H1 (cell line): ENCODE data around the gene YIPF3. TPM values are rescaled to one million over a fixed set of nuclear protein-coding genes. Genes with fewer than 3 reads are reported as not detected.

Experiments
- CTCF ChIA-PET: fragments of 300-600 bp; sonication (Branson Sonifier 250); formaldehyde crosslinking; loops from one replicate; lab custom pipeline; 2021; ENCODE audit not compliant: partially characterized antibody; lab: Charles Lee
- POLR2A ChIA-PET: fragments of 300-600 bp; sonication (Branson Sonifier 250); formaldehyde crosslinking; loops from one replicate; lab custom pipeline; 2021; ENCODE audit warnings: inconsistent platforms; ENCODE audit not compliant: partially characterized antibody; lab: Charles Lee
- DNase-seq, 2 experiments: peaks; one replicate each; pipeline versions ENCODE4 v3.0.0 to v3.0.0-alpha.2; 2010 to 2022; ENCODE audit warnings: low spot score in 2 of 2, low read depth in 1 of 2, mixed read lengths in 1 of 2
- FAIRE-seq: peaks from 2 replicates; lab custom pipeline; 2011; peaks lifted over from hg19 to GRCh38; lab: Jason Lieb, UNC
- H2AFZ ChIP-seq: 2 replicates; pipeline ENCODE4 v1.8.1; 2012; ENCODE audit warnings: low read length, inconsistent platforms
- H2AK5ac ChIP-seq: 2 replicates; pipeline ENCODE4 v1.6.1; 2013; ENCODE audit warnings: low read depth, low read length
- H2BK120ac ChIP-seq: replicated peaks from 2 replicates; pipeline ENCODE3; 2013; ENCODE audit warnings: low read depth, low read length, inconsistent platforms
- H2BK12ac ChIP-seq: 2 replicates; pipeline ENCODE4 v1.6.1; 2013; ENCODE audit warnings: low read depth, low read length
- H2BK15ac ChIP-seq: 2 replicates; pipeline ENCODE4 v1.6.1; 2013; ENCODE audit warnings: low read length
- H2BK20ac ChIP-seq: 2 replicates; pipeline ENCODE4 v1.6.1; 2013; ENCODE audit warnings: low read length
- H2BK5ac ChIP-seq: 2 replicates; pipeline ENCODE4 v1.6.1; 2013; ENCODE audit warnings: low read depth, low read length
- H3K14ac ChIP-seq: 2 replicates; pipeline ENCODE4 v1.6.1; 2013; ENCODE audit warnings: inconsistent platforms; ENCODE audit not compliant: insufficient read length
- H3K18ac ChIP-seq: 2 replicates; pipeline ENCODE4 v1.6.1; 2013; ENCODE audit warnings: low read length; ENCODE audit errors: extremely low read depth
- H3K23ac ChIP-seq: 2 replicates; pipeline ENCODE4 v1.6.1; 2013; ENCODE audit warnings: inconsistent platforms; ENCODE audit not compliant: insufficient read length
- H3K23me2 ChIP-seq: 2 replicates; pipeline ENCODE4 v1.6.1; 2013; ENCODE audit warnings: low read depth, low read length
- H3K27ac ChIP-seq: 2 replicates; pipeline ENCODE4 v1.6.1; 2011; ENCODE audit warnings: low read depth, low read length, inconsistent platforms
- H3K27me3 ChIP-seq, 4 experiments: replicated peaks in 1 of 4; 1 replicate in 1 of 4; 2 replicates in 3 of 4; pipeline versions ENCODE4 v1.6.1 to v1.8.1; 2011 to 2013; ENCODE audit warnings: low read length in 3 of 4, mild to moderate bottlenecking in 3 of 4, inconsistent platforms in 2 of 4, mixed read lengths in 2 of 4, moderate library complexity in 1 of 4; ENCODE audit not compliant: control insufficient read depth in 3 of 4, insufficient read depth in 3 of 4; ENCODE audit errors: extremely low read depth in 1 of 4
- H3K36me3 ChIP-seq, 4 experiments: 2 replicates each; pipeline versions ENCODE4 v1.6.1 to v1.8.1; 2011 to 2013; ENCODE audit warnings: mild to moderate bottlenecking in 4 of 4, low read length in 3 of 4, moderate library complexity in 2 of 4, control low read depth in 1 of 4, inconsistent platforms in 1 of 4; ENCODE audit not compliant: insufficient read depth in 4 of 4, control insufficient read depth in 2 of 4
- H3K4ac ChIP-seq: replicated peaks from 2 replicates; pipeline ENCODE3; 2013; ENCODE audit warnings: low read length, low read depth, mixed read lengths, inconsistent platforms; ENCODE audit not compliant: insufficient read length
- H3K4me1 ChIP-seq, 4 experiments: replicated peaks in 1 of 4; 1 replicate in 1 of 4; 2 replicates in 3 of 4; pipeline versions ENCODE4 v1.6.1 to v1.8.1; 2011 to 2013; ENCODE audit warnings: low read length in 3 of 4, inconsistent platforms in 2 of 4, mixed read lengths in 1 of 4; ENCODE audit not compliant: insufficient read depth in 4 of 4, control insufficient read depth in 3 of 4
- H3K4me2 ChIP-seq, 2 experiments: 2 replicates each; pipeline versions ENCODE4 v1.6.1 to v1.8.1; 2011 to 2013; ENCODE audit warnings: low read depth in 2 of 2, low read length in 2 of 2, control low read depth in 1 of 2, inconsistent platforms in 1 of 2, mild to moderate bottlenecking in 1 of 2; ENCODE audit not compliant: insufficient read depth in 1 of 2
- H3K4me3 ChIP-seq, 4 experiments: fragments of 200-600, 300-600 bp in 1 of 4; sonication (generic), shearing (Covaris generic), sonication (Bioruptor Twin) in 1 of 4; 2 replicates each; pipeline versions ENCODE4 v1.5.1 to v1.8.1; 2011 to 2016; ENCODE audit warnings: low read length in 4 of 4, low read depth in 3 of 4, control low read depth in 2 of 4, inconsistent platforms in 2 of 4, mild to moderate bottlenecking in 2 of 4, mixed read lengths in 1 of 4, moderate library complexity in 1 of 4; ENCODE audit not compliant: insufficient read depth in 2 of 4; ENCODE audit errors: extremely low read depth in 1 of 4
- H3K56ac ChIP-seq: replicated peaks from 2 replicates; pipeline ENCODE3; 2013; ENCODE audit warnings: low read depth, mild to moderate bottlenecking, mixed read lengths, low read length, inconsistent platforms; ENCODE audit not compliant: insufficient read length
- H3K79me1 ChIP-seq: 2 replicates; pipeline ENCODE4 v1.6.1; 2013; ENCODE audit warnings: low read depth, low read length, control low read depth
- H3K79me2 ChIP-seq, 2 experiments: 2 replicates each; pipeline versions ENCODE4 v1.6.1 to v1.8.1; 2012 to 2013; ENCODE audit warnings: low read length in 2 of 2, mild to moderate bottlenecking in 2 of 2, inconsistent platforms in 1 of 2; ENCODE audit not compliant: insufficient read depth in 2 of 2, control insufficient read depth in 1 of 2
- H3K9ac ChIP-seq, 4 experiments: replicated peaks in 1 of 4; 1 replicate in 1 of 4; 2 replicates in 3 of 4; pipeline versions ENCODE4 v1.6.1 to v1.8.1; 2011 to 2013; ENCODE audit warnings: low read depth in 3 of 4, low read length in 3 of 4, control low read depth in 2 of 4, mild to moderate bottlenecking in 2 of 4, moderate library complexity in 2 of 4, inconsistent platforms in 1 of 4; ENCODE audit errors: extremely low read depth in 1 of 4
- H3K9me3 ChIP-seq, 2 experiments: 2 replicates each; pipeline versions ENCODE4 v1.6.1 to v1.8.1; 2012 to 2013; ENCODE audit warnings: mild to moderate bottlenecking in 2 of 2, moderate library complexity in 2 of 2, control low read depth in 1 of 2, inconsistent platforms in 1 of 2, low read depth in 1 of 2, low read length in 1 of 2, mixed read lengths in 1 of 2; ENCODE audit not compliant: insufficient read depth in 2 of 2
- H4K20me1 ChIP-seq, 2 experiments: replicated peaks in 1 of 2; 2 replicates each; pipeline versions ENCODE3 to v1.8.1; 2011 to 2013; ENCODE audit warnings: inconsistent platforms in 2 of 2, low read length in 2 of 2, mild to moderate bottlenecking in 1 of 2; ENCODE audit not compliant: insufficient read depth in 2 of 2, control insufficient read depth in 1 of 2
- H4K5ac ChIP-seq: 2 replicates; pipeline ENCODE4 v1.6.1; 2013; ENCODE audit warnings: low read length, low read depth, mixed read lengths, inconsistent platforms; ENCODE audit not compliant: insufficient read length
- H4K8ac ChIP-seq: 2 replicates; pipeline ENCODE4 v1.8.0; 2013; ENCODE audit warnings: mild to moderate bottlenecking, moderate library complexity, low read length, inconsistent platforms; ENCODE audit not compliant: insufficient read depth; ENCODE audit errors: extremely low read depth
- H4K91ac ChIP-seq: replicated peaks from 2 replicates; pipeline ENCODE3; 2013; ENCODE audit warnings: low read length, mixed read lengths, inconsistent platforms; ENCODE audit not compliant: insufficient read length
- ASH2L ChIP-seq: fragments of 200-600, 300-600 bp; sonication (generic); IDR thresholded peaks from one replicate; pipeline ENCODE4 v1.7.1; 2017; ENCODE audit warnings: low read length
- BACH1 ChIP-seq: IDR thresholded peaks from 2 replicates; pipeline ENCODE4 v1.6.1; 2012; ENCODE audit warnings: low read length, improper control_type of control experiment
- BCL11A ChIP-seq, 2 experiments: IDR thresholded peaks; one replicate each; pipeline ENCODE4 v1.6.1; 2011; ENCODE audit warnings: low read depth in 2 of 2, low read length in 2 of 2, mild to moderate bottlenecking in 2 of 2
- CHD1 ChIP-seq: IDR thresholded peaks from 2 replicates; pipeline ENCODE4 v1.6.1; 2012; ENCODE audit warnings: low read depth, low read length, improper control_type of control experiment
- HDAC2 ChIP-seq, 2 experiments: fragments of 300-600 bp in 1 of 2; sonication (generic) in 1 of 2; IDR thresholded peaks; 2 replicates each; pipeline ENCODE4 v1.6.1; 2011 to 2012; ENCODE audit warnings: low read depth in 2 of 2, low read length in 2 of 2, mild to moderate bottlenecking in 2 of 2, moderate library complexity in 2 of 2, borderline replicate concordance in 1 of 2, inconsistent platforms in 1 of 2
- HDAC6 ChIP-seq: IDR thresholded peaks from one replicate; pipeline ENCODE4 v1.7.1; 2012; ENCODE audit warnings: low read depth, mild to moderate bottlenecking, inconsistent platforms, low read length, moderate library complexity
- NRF1 ChIP-seq: IDR thresholded peaks from 2 replicates; pipeline ENCODE4 v1.6.1; 2011; ENCODE audit warnings: mild to moderate bottlenecking, low read depth, low read length, improper control_type of control experiment
- POLR2A ChIP-seq, 2 experiments: IDR thresholded peaks; 1 replicate in 1 of 2; 2 replicates in 1 of 2; pipeline ENCODE4 v1.6.1; 2011; ENCODE audit warnings: low read depth in 2 of 2, low read length in 2 of 2, mild to moderate bottlenecking in 2 of 2; ENCODE audit errors: control extremely low read depth in 1 of 2
- RNF2 ChIP-seq: fragments of 200-900, 300-1000 bp; sonication (generic); IDR thresholded peaks from 2 replicates; pipeline ENCODE4 v1.7.1; 2016; ENCODE audit warnings: borderline replicate concordance, low read depth, mild to moderate bottlenecking, antibody characterized with exemption, low read length; ENCODE audit not compliant: poor library complexity, severe bottlenecking; ENCODE audit errors: missing control alignments
- SRF ChIP-seq: IDR thresholded peaks from 2 replicates; pipeline ENCODE4 v1.6.1; 2011; ENCODE audit warnings: mild to moderate bottlenecking, low read depth, low read length, moderate library complexity
- TBP ChIP-seq: IDR thresholded peaks from 2 replicates; pipeline ENCODE4 v1.6.1; 2011; ENCODE audit warnings: low read depth, low read length, improper control_type of control experiment
- TCF12 ChIP-seq: IDR thresholded peaks from 2 replicates; pipeline ENCODE4 v1.6.1; 2011; ENCODE audit warnings: low read depth, mild to moderate bottlenecking, low read length
- whole genome bisulfite sequencing, 2 experiments: shearing (Covaris generic) in 1 of 2; methylation state at CpG; one replicate each; pipeline versions ENCODE4 v1.1.6 to v1.1.7; 2013 to 2015; ENCODE audit warnings: low lambda C conversion rate in 2 of 2, mixed read lengths in 2 of 2, inconsistent platforms in 1 of 2, low coverage in 1 of 2, missing lambda C conversion rate in 1 of 2; ENCODE audit not compliant: insufficient replicate concordance in 2 of 2, insufficient coverage in 1 of 2, insufficient read length in 1 of 2; ENCODE audit errors: extremely low coverage in 1 of 2, missing lambda C conversion rate in 1 of 2; 5-methylcytosine and 5-hydroxymethylcytosine counted together
- polyA plus RNA-seq, 7 experiments: library from polyadenylated mRNA; depleted of rRNA in 3 of 7; stranded (reverse) in 5 of 7; unstranded in 2 of 7; fragments of >200 nt in 5 of 7; fragments of 200-250 nt in 2 of 7; gene quantifications; 1 replicate in 5 of 7; 2 replicates in 1 of 7; 4 replicates in 1 of 7; pipeline versions ENCODE4 v1.2.1 to v1.2.3, GENCODE V29; 2011 to 2013; ENCODE audit warnings: missing spikeins in 2 of 7, mixed read lengths in 2 of 7
- total RNA-seq: library from RNA; stranded (reverse); fragmentation: NEBNext Ultra II Directional; extraction: Animal tissue kit (Norgen Biotek cat#: 25700); gene quantifications from 2 replicates; pipeline ENCODE4 v1.2.1, GENCODE V29; 2021

YIPF3 gene
- total and polyA plus RNA-seq, 2 of the 8 experiments (the other 6 are each of a cell fraction or from before 2014, with no cell fraction given) = 77.2 to 225 TPM

- Histone ChIP-seq H4K91ac (no peak overlapping the region), H3K27ac (no peak overlapping the region), H3K27me3 (no peaks in the 10 kb centered on the region), H2BK12ac (no peak overlapping the region), H3K23ac (no peak overlapping the region), H3K9me3 (no peaks in the 10 kb centered on the region), H3K79me2 (no peaks in the 10 kb centered on the region), H3K79me1 (no peaks in the 10 kb centered on the region), H3K23me2 (no peaks in the 10 kb centered on the region), H4K5ac (no peak overlapping the region), H3K14ac (no peak overlapping the region), H2BK5ac (no peak overlapping the region), H2AFZ (peak overlapping the region; percentile 62; the same call in 1 of the 2 replicates), H2AK5ac (no peak overlapping the region), H3K9ac (no peak overlapping the region), H2BK120ac (no peak overlapping the region), H2BK15ac (no peak overlapping the region), H3K56ac (no peak overlapping the region), H2BK20ac (no peak overlapping the region), H4K20me1 (no peaks in the 10 kb centered on the region), H3K4me2 (no peak overlapping the region), H3K4me1 (peaks cover 0 to 8% (median 5%) of the 10 kb centered on the region in 4 experiments; a peak in 4 of 7 replicates), H4K8ac (no peak overlapping the region), H3K4me3 (no peak overlapping the region), H3K18ac (no peak overlapping the region), H3K36me3 (no peaks in the 10 kb centered on the region), H3K4ac (no peak overlapping the region)
- POLR2A ChIA-PET = interaction anchor here (1.1 kb wide), 1 partner anchor 44 kb away, joined by 3 read pairs; the partner anchor contains the start of gene ABCC10
- DNase-seq (no peak), FAIRE-seq (no peak)
- TF ChIP-seq CHD1 = no peak
- TF ChIP-seq HDAC2 (IDR thresholded peaks at IDR 0.05; ENCODE audit: borderline replicate concordance in 1 of 2, low read depth in 2 of 2, low read length in 2 of 2) = no peak
- TF ChIP-seq RNF2 = no peak
- no peak for TF ChIP-seq TBP
- TF ChIP-seq BACH1 = no peak
- TF ChIP-seq POLR2A (IDR thresholded peaks at IDR 0.05; ENCODE audit: control extremely low read depth in 1 of 2, low read depth in 2 of 2, low read length in 2 of 2) = no peak
- TF ChIP-seq SRF = no peak
- no peak for TF ChIP-seq TCF12
- TF ChIP-seq BCL11A (IDR thresholded peaks at IDR 0.05; ENCODE audit: low read depth in 2 of 2, low read length in 2 of 2) = no peak
- TF ChIP-seq ASH2L = no peak
- no peak for TF ChIP-seq NRF1
- TF ChIP-seq HDAC6 = no peak
- WGBS, 2 experiments = 87% methylated on average over 1 of the region's 1 CpG; no CpG with 5 or more reads in 1 of the 2 experiments
- CTCF ChIA-PET = interaction anchor here (1.0 to 32.9 kb wide), 6 partner anchors 12 to 29 kb away, joined by 3 to 536 read pairs (median 3); partner anchors contain the start of genes DLK2 and LRRC73
Measured at GRCh38 chr6:43471399-43471798, 45.3 kb downstream of the YIPF3 start.
